Epidermal melanocyte (primary cell): ENCODE results near the gene GRIP1.

Source experiments
- DNase-seq: peaks from one replicate; pipeline ENCODE4 v3.0.0; 2011; ENCODE audit warnings: low spot score; ENCODE audit not compliant: insufficient read length

The GRIP1 gene, protein sequence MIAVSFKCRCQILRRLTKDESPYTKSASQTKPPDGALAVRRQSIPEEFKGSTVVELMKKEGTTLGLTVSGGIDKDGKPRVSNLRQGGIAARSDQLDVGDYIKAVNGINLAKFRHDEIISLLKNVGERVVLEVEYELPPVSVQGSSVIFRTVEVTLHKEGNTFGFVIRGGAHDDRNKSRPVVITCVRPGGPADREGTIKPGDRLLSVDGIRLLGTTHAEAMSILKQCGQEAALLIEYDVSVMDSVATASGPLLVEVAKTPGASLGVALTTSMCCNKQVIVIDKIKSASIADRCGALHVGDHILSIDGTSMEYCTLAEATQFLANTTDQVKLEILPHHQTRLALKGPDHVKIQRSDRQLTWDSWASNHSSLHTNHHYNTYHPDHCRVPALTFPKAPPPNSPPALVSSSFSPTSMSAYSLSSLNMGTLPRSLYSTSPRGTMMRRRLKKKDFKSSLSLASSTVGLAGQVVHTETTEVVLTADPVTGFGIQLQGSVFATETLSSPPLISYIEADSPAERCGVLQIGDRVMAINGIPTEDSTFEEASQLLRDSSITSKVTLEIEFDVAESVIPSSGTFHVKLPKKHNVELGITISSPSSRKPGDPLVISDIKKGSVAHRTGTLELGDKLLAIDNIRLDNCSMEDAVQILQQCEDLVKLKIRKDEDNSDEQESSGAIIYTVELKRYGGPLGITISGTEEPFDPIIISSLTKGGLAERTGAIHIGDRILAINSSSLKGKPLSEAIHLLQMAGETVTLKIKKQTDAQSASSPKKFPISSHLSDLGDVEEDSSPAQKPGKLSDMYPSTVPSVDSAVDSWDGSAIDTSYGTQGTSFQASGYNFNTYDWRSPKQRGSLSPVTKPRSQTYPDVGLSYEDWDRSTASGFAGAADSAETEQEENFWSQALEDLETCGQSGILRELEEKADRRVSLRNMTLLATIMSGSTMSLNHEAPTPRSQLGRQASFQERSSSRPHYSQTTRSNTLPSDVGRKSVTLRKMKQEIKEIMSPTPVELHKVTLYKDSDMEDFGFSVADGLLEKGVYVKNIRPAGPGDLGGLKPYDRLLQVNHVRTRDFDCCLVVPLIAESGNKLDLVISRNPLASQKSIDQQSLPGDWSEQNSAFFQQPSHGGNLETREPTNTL

DNA sequence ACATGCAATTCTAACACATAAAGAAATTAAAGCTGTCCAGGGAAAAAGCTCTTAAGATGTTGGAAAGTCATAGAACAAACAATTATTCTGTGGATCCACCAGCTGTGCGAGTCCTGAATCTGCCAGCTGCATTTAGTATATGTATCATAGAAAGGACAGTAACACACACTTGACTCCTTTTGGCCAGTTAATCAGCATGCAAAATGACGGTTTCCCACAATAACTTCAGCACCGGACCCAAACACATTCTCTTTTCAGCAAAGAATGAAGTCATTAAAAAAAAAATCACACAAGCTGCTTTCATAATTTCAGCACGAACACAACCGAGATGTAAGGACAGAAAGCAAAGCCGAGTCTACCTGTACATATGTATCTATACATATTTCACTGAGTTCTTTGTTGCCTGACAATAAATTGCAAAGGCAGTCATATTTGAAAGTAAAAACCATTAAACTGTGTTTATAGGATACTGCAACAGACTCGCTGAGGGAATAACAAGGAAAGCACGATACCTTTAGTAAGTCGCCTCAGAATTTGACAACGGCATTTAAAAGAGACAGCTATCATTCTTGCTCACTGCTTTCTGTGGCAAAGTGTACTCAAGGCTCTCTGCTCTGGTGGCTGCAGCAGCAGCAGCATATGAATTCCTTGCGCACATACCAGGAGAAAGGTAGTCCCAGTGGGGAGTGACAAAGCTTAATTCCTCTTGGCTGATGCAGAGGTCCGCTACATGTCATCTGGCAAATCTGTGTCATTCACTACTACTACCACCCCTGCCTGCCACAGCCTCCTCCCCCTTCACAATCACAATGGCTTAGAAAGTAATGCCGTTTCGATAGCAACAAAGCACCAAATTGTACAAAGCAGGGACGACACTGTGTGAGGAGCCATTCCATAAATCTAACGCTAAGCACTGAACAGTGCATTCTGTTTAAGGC, at the start of gene GRIP1:
Gene GRIP1 (minus strand): TSS at position 739 of the 938 bp plus-strand sequence. CDS start 172 bp downstream, at position 567.
- no peak for DNase-seq

DNA sequence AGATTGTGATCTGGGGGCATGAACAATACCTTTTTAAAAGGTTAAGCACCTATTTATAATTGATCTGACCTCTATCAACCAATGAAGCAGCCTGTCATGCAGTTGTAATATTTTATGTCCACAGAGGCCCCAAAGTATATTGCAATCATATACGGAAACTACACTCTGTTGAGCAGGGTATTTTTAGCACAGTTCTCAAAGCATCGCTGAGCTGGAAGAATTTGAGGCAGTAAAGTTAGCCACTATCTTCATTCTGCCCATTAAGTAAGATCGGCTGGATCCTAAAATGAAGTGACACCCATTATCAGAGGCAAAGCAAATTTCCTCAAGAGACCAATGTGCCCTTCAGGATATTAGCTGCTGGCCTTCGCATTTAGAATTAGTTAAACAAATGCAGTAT, 47.7 kb upstream of the GRIP1 start:
- DNase-seq: no peak

DNA sequence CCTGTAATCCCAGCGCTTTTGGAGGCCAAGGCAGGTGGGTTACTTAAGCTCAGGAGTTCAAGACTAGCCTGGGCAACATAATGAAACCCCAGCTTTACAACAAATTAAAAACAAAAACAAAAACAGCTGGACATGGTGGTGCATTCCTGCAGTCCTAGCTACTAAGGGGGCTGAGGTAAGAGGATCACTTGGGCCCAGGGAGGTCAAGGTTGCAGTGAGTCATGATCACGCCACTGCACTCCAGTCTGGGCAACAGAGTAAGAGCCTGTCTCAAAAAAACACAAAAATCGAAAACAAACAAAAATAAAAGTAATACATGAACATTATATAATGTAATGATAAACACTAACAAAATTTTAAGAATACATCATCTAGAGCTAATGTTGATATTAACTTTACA, 46.2 kb upstream of the GRIP1 start:
- DNase-seq: no peak

DNA sequence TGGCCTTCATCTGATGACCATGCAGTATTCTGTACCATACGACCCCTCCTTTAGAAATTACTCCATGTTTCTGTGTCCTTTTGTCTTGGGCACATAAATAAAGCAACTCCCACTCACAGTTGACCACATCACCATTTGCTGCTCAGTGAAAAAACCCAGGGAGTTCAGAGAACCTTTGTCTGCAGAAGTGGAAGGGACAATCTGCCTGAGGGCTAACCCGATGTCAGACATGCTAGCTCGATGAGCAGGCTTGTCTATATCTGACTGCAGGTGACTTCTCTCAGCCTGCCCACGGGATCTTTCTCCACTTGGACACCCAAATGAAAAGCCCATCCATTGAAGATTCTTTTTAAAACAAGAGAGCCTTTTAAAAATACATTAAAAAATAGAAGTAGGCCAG, 45.7 kb upstream of the GRIP1 start:
- DNase-seq: no peak

DNA sequence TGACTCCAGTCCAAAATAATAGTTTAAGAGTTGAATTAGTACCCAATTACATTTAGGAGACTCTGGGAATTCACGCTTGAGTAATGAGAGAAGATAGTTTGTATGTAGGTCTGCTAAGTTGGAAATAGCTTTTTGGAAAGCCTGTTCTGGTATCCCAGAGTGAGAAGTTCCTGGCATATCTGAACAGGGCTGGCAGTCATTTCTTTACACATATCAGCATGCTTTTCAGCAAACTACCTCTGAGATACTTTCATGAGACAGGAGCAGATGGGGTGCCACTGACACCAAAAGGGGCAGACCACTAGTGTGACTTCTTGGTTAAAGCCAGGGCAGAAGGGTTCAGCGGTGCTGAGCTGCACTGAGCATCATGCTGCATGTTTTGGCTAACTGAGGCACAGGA, 45.1 kb upstream of the GRIP1 start:
- no peak for DNase-seq

DNA sequence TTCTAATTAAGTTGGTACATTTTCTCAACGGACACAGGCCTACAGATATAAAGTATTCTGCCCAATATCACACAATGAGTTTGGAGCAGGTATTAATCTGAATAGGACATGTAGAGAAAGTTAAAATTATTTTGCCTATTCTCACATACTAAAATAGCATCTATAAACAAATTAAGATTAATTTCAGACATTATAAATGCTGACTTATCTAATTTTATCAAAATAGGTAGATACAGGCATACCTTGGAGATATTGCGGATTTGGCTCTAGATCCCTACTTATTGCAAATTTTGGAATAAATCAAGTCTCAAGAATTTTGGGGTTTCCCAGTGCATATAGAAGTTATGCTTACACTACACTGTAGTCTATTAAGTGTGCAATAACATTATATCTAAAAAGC, 41.0 kb upstream of the GRIP1 start:
- no peak for DNase-seq

DNA sequence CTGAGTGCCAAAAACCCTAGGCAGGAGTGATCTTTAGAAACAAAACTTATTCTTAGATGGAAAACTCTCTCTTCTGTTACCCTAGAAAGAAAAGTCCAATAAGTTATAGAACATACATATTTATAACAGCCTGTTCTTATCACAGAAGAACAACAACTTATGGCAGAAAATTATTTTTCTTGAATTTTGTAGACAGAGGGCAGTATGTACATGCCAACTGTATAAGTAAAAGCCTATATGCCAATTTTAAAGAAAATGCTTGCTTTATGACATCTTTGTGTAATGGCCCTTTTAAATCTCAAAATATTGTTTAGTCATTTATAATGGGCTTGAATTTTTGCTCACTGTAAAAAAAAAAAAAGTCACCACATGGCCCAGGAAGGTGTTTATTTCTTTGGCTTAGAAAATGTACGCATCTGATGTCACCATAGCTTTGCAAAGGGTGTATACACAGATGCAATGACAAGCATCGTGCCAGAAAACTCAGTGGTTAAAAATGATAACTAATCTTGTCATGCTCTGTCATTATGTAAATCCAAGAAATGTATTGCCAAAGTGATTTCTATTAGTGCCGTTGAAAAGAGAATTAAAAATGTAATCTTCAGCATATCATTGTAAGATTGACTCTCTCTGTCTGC, 38.3 kb upstream of the GRIP1 start:
- DNase-seq: no peak

DNA sequence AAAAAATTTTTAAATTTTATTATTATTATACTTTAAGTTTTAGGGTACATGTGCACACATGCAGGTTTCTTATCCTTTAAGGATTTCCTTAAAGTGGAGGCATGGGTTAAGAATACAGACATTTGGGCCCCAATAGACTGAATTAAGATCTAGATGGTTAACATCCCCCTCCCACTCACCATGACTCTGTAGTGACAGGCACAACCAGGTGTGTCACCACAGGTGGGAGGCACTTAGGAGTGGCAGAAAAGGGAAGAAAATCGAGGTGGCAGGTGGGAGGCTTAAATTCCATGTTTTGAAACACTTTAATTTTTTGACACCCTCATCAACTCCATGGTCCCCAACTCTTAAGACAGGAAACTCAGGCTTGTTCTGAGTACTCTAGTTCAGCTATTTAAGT, 37.6 kb upstream of the GRIP1 start:
- DNase-seq: no peak

DNA sequence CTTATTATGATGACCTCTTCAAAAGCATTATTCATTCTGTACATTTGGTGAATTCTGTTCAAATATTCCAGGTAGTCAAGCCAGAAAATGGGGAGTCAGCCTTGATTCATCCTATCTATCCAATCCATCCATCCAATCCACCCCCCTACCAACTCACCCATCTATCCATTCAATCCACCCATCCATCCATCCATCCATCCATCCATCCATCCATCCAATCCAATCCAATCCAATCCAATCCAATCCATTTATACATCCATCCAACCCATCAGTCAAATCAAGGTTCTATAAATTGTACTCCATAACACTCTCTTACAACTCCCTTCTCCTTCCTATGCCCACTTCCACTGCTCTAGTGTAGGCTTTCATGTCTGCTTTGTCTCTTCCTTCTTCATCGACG, 35.8 kb upstream of the GRIP1 start:
- DNase-seq: no peak

DNA sequence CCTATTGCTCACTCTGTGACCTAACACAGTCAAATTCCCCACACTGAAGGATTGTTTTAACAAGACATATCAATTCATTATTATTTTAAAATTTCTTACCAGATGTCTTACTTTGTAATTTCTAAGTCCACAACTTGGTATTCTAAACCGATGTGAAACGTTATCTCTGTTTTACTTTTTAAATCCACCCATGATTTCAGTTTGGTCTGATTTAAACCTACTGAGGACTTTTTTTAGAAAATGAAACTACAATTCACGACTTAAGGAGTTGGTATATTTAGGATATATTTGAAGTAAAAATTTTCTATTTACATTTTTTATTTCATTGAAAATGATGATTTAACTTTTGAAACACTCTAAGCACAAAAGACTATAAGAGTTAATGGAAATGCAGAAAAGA, 35.1 kb upstream of the GRIP1 start:
- DNase-seq: no peak

DNA sequence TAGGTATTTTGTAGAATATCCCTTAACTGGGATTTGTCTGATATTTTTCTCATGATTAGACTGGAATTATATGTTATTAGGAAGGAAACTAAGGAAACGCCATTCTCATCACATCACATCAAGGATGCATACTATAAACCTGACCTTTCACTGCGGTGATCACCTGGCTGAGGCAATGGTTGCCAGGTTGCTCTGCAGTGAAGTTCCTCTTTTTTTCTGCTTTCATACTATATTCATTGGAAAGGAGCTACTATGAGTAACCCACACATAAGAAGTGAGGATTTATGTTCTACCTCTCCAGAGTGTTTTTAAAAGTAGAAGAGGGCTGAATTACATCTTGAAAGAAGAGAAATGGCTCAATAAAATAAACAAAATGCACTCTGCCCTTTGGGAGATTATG, 31.0 kb upstream of the GRIP1 start:
- no peak for DNase-seq

DNA sequence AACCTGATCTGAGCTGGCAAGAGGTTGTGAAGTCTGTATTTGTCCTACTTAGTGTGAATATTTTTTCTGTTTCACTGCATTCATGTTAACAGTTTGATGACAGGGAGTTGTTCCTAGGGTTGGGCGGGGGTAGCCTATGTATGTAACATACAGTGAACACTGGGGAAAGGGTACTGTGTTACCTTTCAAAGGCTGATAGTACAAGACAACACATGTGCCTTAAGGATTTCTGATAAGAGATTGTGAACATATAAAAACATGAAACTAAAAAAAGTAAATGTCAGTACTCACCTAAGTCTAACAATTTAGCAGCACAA, 30.5 kb upstream of the GRIP1 start:
- DNase-seq: no peak

DNA sequence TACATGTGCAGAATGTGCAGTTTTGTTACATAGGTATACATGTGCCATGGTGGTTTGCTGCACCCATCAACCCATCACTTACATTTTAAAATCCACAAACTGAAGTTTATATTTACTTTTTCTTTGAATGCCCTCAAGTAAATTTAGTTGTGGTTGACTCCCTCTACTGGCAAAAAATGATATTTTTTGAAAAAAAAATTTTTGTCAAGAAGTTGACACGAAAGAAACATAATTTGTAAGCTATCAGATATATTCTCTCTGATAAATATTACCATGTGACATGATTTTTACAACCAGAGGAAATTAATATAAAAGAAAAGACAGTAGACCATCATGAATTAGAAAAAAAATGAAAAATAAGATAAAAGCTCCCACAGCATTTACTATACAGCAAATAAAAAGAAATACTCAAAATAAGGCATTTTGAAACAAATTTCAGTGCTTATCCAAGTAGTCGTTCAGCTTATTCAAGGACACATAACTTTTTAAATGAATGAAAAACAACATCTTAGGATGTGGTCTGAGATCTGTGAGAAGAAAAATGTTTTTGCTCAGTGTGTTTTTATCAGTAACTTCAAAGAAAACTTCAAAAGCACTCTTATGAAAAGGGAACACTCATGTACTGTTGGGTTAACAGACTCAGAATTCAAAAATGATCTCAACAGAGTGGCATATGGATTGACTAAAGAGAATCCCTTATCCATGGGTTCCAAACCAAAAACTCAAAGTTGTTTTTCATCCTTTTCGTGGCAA, 30.0 kb upstream of the GRIP1 start:
- no peak for DNase-seq

DNA sequence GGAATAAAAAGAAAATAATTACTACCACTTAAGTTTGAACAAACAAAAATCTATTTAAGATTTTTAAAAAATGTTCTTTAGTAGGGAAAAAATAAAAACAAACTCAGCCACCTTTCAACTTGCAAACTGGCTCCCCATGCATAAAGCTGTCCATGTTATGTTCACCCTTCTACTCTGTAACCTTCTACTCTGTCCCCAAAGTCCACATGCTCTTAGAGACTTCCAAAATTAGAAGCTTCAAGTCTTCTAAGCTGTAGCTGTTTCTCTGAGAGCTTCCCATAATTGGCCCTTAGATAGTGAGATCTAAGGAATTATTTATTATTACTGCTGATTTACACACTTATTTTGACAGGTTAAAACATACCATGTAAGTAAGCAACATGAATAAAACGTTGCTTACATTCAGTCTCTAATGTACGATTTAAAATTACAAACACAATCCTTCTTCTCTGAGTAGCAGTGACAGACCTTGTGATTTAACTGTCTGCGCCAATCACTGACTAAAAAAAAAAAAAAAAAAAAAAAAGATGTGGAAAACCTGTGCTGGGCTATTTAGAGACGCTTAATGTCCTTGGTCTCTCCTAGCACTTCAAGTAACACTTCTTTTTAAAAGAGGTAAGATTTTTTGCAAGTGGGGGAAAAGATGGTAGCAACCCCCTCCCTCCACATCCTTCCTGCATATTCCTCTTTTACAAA, 28.3 kb upstream of the GRIP1 start:
- no peak for DNase-seq

DNA sequence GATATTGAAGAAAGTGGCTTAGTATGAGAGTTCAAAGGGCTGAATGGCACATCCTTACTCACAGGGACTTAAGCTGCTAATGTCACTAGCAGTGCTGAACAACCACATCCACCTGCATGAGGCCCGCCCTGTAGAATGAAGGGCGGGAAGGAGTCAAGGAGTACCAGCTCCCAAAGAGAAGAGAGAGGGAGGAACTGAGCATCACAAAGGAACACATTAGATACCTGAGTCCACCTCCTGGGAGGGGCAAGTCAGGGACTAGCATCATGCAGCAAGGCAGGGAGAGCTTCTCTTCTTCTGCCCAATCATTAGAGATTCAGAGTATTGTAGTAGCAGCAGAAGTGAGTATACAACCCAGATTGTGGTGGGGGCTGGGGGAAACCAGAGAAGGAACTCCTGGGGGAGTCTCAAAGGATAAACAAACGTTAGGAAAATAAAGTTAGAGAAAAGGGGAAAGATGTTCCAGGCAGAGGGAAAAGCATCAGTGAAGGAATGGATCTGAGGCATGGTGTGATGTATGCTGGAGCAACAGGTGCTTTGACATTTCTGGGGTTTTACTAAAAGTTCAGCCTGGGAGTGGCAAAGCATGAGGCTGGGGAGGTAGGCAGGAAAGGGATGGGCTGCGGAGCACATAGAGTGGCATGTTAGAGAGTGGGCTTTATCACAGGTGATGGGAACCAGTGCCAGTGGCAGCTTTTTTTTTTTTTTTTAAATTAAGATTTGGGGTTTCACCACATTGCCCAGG, 21.0 kb upstream of the GRIP1 start:
- DNase-seq: no peak

DNA sequence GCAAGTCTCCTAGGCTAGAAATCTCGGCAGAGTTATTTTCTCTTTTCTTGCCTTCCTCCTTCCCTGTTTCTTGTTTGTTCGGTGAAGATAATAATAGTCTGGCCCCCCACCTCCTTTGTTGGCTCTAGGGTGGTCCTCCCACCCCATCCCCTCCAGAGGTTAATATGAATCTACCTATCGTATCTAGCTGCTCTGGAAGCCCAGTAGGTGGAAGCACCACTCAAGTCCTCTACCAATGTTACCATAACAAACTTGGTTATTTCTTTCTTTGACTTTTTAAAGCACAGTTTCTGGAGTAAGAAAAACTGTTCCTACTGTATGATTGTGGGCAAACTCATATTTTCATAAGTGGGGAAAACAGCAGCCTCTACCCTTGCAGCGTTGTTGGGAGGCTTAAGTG, 19.7 kb upstream of the GRIP1 start:
- DNase-seq: no peak

DNA sequence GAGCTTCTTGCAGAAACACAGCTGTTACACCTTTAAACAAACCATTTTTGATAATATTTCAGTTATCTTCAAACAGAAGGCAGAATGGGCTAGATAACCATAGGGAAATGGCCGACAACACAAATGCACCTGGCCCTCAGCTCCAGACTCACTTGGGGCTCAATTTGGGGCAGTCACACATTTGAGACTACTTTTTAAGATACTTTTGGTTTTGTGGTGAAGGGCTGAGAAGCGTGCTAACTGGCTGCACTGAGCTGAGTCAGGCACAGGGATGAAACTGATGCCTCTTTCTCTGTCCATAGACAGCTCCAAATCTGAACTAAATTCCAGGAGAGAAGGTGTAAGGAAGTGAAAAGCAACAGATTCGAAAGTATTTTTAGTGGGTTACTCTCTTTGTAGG, 18.5 kb upstream of the GRIP1 start:
- DNase-seq: no peak
